ENCODE data around the gene PTPN11. TPM values are rescaled to one million over a fixed set of nuclear protein-coding genes. Genes with fewer than 3 reads are reported as not detected.

PTPN11 gene
- total RNA-seq, 1 donor, result 98.8 TPM

- Histone ChIP-seq H3K27me3 (ENCODE audit: insufficient read depth, low read length) (no peaks in the 10 kb centered on the region), H3K36me3 (ENCODE audit: insufficient read depth, low read length) (peaks cover 60% of the 10 kb centered on the region), H3K79me2 (ENCODE audit: insufficient read depth, low read length) (peaks cover 8% of the 10 kb centered on the region), H2AFZ (ENCODE audit: low read length) (no peak overlapping the region), H3K9me3 (ENCODE audit: low read depth, low read length) (no peaks in the 10 kb centered on the region), H3K4me3 (ENCODE audit: insufficient read depth, low read length) (no peak overlapping the region), H3K4me2 (ENCODE audit: insufficient read depth, low read length) (no peak overlapping the region), H4K20me1 (ENCODE audit: insufficient read depth, low read length) (no peaks in the 10 kb centered on the region), H3K4me1 (ENCODE audit: insufficient read depth, low read length) (no peaks in the 10 kb centered on the region), H3K27ac (ENCODE audit: low read depth, low read length) (no peak overlapping the region)
- DNase-seq (ENCODE audit: insufficient read length, low spot score, missing footprints), result peak; percentile 4
- no peak for TF ChIP-seq CTCF (IDR thresholded peaks at IDR 0.05; ENCODE audit: extremely low read depth, low read depth, low read length)
Measured at GRCh38 chr12:112479413-112479812, 60.7 kb downstream of the PTPN11 start.

GRCh38 chr12:112480931-112481330, 62.2 kb downstream of the PTPN11 start:
- Histone ChIP-seq H2AFZ (ENCODE audit: low read length) (no peak overlapping the region), H3K79me2 (ENCODE audit: insufficient read depth, low read length) (peaks cover 8% of the 10 kb centered on the region), H3K4me2 (ENCODE audit: insufficient read depth, low read length) (no peak overlapping the region), H3K9me3 (ENCODE audit: low read depth, low read length) (no peaks in the 10 kb centered on the region), H4K20me1 (ENCODE audit: insufficient read depth, low read length) (peaks cover 3% of the 10 kb centered on the region), H3K4me1 (ENCODE audit: insufficient read depth, low read length) (no peaks in the 10 kb centered on the region), H3K36me3 (ENCODE audit: insufficient read depth, low read length) (peaks cover 57% of the 10 kb centered on the region), H3K4me3 (ENCODE audit: insufficient read depth, low read length) (no peak overlapping the region), H3K27me3 (ENCODE audit: insufficient read depth, low read length) (no peaks in the 10 kb centered on the region), H3K27ac (ENCODE audit: low read depth, low read length) (no peak overlapping the region)
- no peak for DNase-seq (ENCODE audit: insufficient read length, low spot score, missing footprints)
- TF ChIP-seq CTCF (IDR thresholded peaks at IDR 0.05; ENCODE audit: extremely low read depth, low read depth, low read length), result no peak

GRCh38 chr12:112482733-112483132, 64.0 kb downstream of the PTPN11 start:
- Histone ChIP-seq H4K20me1 (ENCODE audit: insufficient read depth, low read length) (peaks cover 3% of the 10 kb centered on the region), H3K4me3 (ENCODE audit: insufficient read depth, low read length) (no peak overlapping the region), H3K4me1 (ENCODE audit: insufficient read depth, low read length) (no peaks in the 10 kb centered on the region), H3K4me2 (ENCODE audit: insufficient read depth, low read length) (no peak overlapping the region), H3K36me3 (ENCODE audit: insufficient read depth, low read length) (peaks cover 64% of the 10 kb centered on the region), H2AFZ (ENCODE audit: low read length) (no peak overlapping the region), H3K9me3 (ENCODE audit: low read depth, low read length) (no peaks in the 10 kb centered on the region), H3K27me3 (ENCODE audit: insufficient read depth, low read length) (no peaks in the 10 kb centered on the region), H3K27ac (ENCODE audit: low read depth, low read length) (no peak overlapping the region), H3K79me2 (ENCODE audit: insufficient read depth, low read length) (peaks cover 8% of the 10 kb centered on the region)
- DNase-seq (ENCODE audit: insufficient read length, low spot score, missing footprints), result no peak
- TF ChIP-seq CTCF (IDR thresholded peaks at IDR 0.05; ENCODE audit: extremely low read depth, low read depth, low read length), result no peak

GRCh38 chr12:112486361-112486760, 67.6 kb downstream of the PTPN11 start:
- Histone ChIP-seq H3K4me1 (ENCODE audit: insufficient read depth, low read length) (no peaks in the 10 kb centered on the region), H3K27ac (ENCODE audit: low read depth, low read length) (no peak overlapping the region), H4K20me1 (ENCODE audit: insufficient read depth, low read length) (peaks cover 3% of the 10 kb centered on the region), H3K4me2 (ENCODE audit: insufficient read depth, low read length) (no peak overlapping the region), H2AFZ (ENCODE audit: low read length) (no peak overlapping the region), H3K9me3 (ENCODE audit: low read depth, low read length) (no peaks in the 10 kb centered on the region), H3K27me3 (ENCODE audit: insufficient read depth, low read length) (no peaks in the 10 kb centered on the region), H3K36me3 (ENCODE audit: insufficient read depth, low read length) (peaks cover 68% of the 10 kb centered on the region), H3K4me3 (ENCODE audit: insufficient read depth, low read length) (no peak overlapping the region), H3K79me2 (ENCODE audit: insufficient read depth, low read length) (peaks cover 2% of the 10 kb centered on the region)
- peak; percentile 17 for DNase-seq (ENCODE audit: insufficient read length, low spot score, missing footprints)
- TF ChIP-seq CTCF (IDR thresholded peaks at IDR 0.05; ENCODE audit: extremely low read depth, low read depth, low read length), result no peak
